ENCODE measurements around the gene PTPN22.

GRCh38 chr1:113802367-113803007 is 69.0 kb downstream of the PTPN22 start:
- TF ChIP-seq CTCF (IDR thresholded peaks at IDR 0.05; ENCODE audit: insufficient read depth, low read length, poor library complexity, severe bottlenecking) (no peak), EZH2phosphoT487 (conservative IDR thresholded peaks at IDR 0.05; ENCODE audit: low read length) (no peak)

Data from SU-DHL-6 (cell line).